Right atrium auricular region (tissue), 2 donors: ENCODE results near the gene PGBD2. TPM values are rescaled to one million over a fixed set of nuclear protein-coding genes. Genes with fewer than 3 reads are reported as not detected.

Experiments
- DNase-seq: peaks from one replicate; pipeline ENCODE4 v3.0.0-alpha.2; 2019; ENCODE audit warnings: low spot score
- H3K27ac ChIP-seq, 2 donors: fragments of 200-600 bp; sonication (generic); 1 replicate in 1 of 2; 2 replicates in 1 of 2; pipeline ENCODE4 v1.5.1; 2016 to 2019
- H3K27me3 ChIP-seq, 2 donors: fragments of 200-600 bp; sonication (generic); one replicate each; pipeline versions ENCODE4 v1.5.1 to v1.6.0; 2017 to 2019
- H3K36me3 ChIP-seq: fragments of 200-600 bp; sonication (generic); one replicate; pipeline ENCODE4 v1.5.1; 2016
- H3K4me1 ChIP-seq, 2 donors: fragments of 200-600 bp; sonication (generic); one replicate each; pipeline versions ENCODE4 v1.5.1 to v1.6.0; 2017 to 2019
- H3K4me3 ChIP-seq, 2 donors: fragments of 200-600 bp; sonication (generic); 1 replicate in 1 of 2; 2 replicates in 1 of 2; pipeline ENCODE4 v1.5.1; 2017 to 2019; ENCODE audit warnings: mild to moderate bottlenecking in 1 of 2, moderate library complexity in 1 of 2
- H3K9me3 ChIP-seq, 2 donors: fragments of 200-600 bp; sonication (generic); one replicate each; pipeline ENCODE4 v1.5.1; 2019
- CTCF ChIP-seq, 2 donors: fragments of 200-600 bp; sonication (generic); IDR thresholded peaks; one replicate each; pipeline ENCODE4 v1.5.1; 2019; ENCODE audit warnings: antibody characterized with exemption in 2 of 2
- total RNA-seq, 2 donors: library from RNA; depleted of rRNA; stranded (reverse); fragments of >200 nt; gene quantifications; one replicate each; pipeline ENCODE4 v1.1.0, GENCODE V29; 2016

Gene PGBD2
- total RNA-seq, 2 donors from 2014 or later = 2.4 to 3.1 TPM

GRCh38 chr1:248905662-248906008, 400 bp upstream of the PGBD2 start:
- no peak for DNase-seq
- H3K4me3 ChIP-seq = peak overlapping the region; percentile 66 to 70
- H3K9me3 ChIP-seq = no peaks in the 10 kb centered on the region

GRCh38 chr1:248906753-248907661, 972 bp downstream of the PGBD2 start:
- TF ChIP-seq CTCF (IDR thresholded peaks at IDR 0.05) = no peak
- Histone ChIP-seq H3K36me3 (no peaks in the 10 kb centered on the region), H3K9me3 (no peaks in the 10 kb centered on the region), H3K4me1 (peaks cover 0 to 21% of the 10 kb centered on the region in 2 donors), H3K4me3 (peak overlapping the region; percentile 48 to 66), H3K27ac (peak overlapping the region; percentile 87 to 95), H3K27me3 (no peaks in the 10 kb centered on the region)
- no peak for DNase-seq

More at GRCh38 chr1:248905662-248906008, 400 bp upstream of the PGBD2 start:
- H3K36me3 ChIP-seq = no peaks in the 10 kb centered on the region
- H3K4me1 ChIP-seq = peaks cover 0 to 21% of the 10 kb centered on the region in 2 donors
- peak overlapping the region; percentile 87 to 95 for H3K27ac ChIP-seq
- no peaks in the 10 kb centered on the region for H3K27me3 ChIP-seq
- TF ChIP-seq CTCF (IDR thresholded peaks at IDR 0.05) = no peak

GRCh38 chr1:248910761-248911160, 4.7 kb downstream of the PGBD2 start:
- Histone ChIP-seq H3K27ac (no peak overlapping the region), H3K36me3 (peaks cover 6% of the 10 kb centered on the region), H3K4me3 (no peak overlapping the region), H3K9me3 (no peaks in the 10 kb centered on the region), H3K27me3 (no peaks in the 10 kb centered on the region), H3K4me1 (peaks cover 0 to 37% of the 10 kb centered on the region in 2 donors)
- no peak for DNase-seq
- TF ChIP-seq CTCF (IDR thresholded peaks at IDR 0.05) = no peak

GRCh38 chr1:248913933-248914332, 7.9 kb downstream of the PGBD2 start:
- DNase-seq = no peak
- Histone ChIP-seq H3K36me3 (peaks cover 28% of the 10 kb centered on the region), H3K4me1 (peaks cover 0 to 24% of the 10 kb centered on the region in 2 donors), H3K4me3 (no peak overlapping the region), H3K27me3 (no peaks in the 10 kb centered on the region), H3K27ac (peak overlapping the region in 1 of 2 donors; percentile 46), H3K9me3 (no peaks in the 10 kb centered on the region)
- no peak for TF ChIP-seq CTCF (IDR thresholded peaks at IDR 0.05)

- Histone ChIP-seq H3K27me3 (no peaks in the 10 kb centered on the region), H3K9me3 (no peaks in the 10 kb centered on the region), H3K36me3 (peaks cover 28% of the 10 kb centered on the region), H3K4me1 (peaks cover 0 to 24% of the 10 kb centered on the region in 2 donors), H3K27ac (peak overlapping the region; percentile 42 to 46), H3K4me3 (no peak overlapping the region)
- no peak for TF ChIP-seq CTCF (IDR thresholded peaks at IDR 0.05)
- DNase-seq = no peak
Observed at GRCh38 chr1:248914796-248915381, 8.9 kb downstream of the PGBD2 start.
